ENCODE measurements around the gene PSG1.

- TF ChIP-seq GATA2 (IDR thresholded peaks at IDR 0.05; ENCODE audit: low read depth, low read length): no peak
- TF ChIP-seq GATA3 (IDR thresholded peaks at IDR 0.05; ENCODE audit: low read depth, low read length): no peak
Measured at GRCh38 chr19:42816894-42817293, 62.6 kb downstream of the PSG1 start.

Data from SH-SY5Y (cell line).